Measurements from ENCODE around the gene ATF7IP. TPM values are rescaled to one million over a fixed set of nuclear protein-coding genes. Genes with fewer than 3 reads are reported as not detected.
A peak's percentile ranks its signal among the peaks of the same experiment; 100 is the strongest.

ATF7IP gene
- total RNA-seq, 1 experiment from 2014 or later = 25.4 TPM

DNA sequence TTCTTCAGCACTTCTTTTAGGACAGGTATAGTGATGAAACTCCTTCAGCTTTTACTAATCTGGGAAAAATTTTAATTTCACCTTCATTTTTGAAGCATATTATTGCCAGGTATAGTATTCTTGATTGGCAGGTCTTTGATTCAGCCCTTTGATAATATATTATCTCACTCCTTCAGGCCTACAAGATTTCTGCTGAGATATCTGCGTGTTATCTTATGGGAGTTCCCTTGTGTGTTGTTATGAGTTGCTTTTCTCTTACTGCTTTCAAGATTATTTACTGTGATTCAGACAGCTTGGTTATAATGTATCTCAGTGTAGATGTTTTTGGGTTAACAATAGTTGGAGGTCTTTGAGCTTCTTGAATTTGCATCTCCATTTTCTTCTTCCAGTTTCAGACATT is 87.4 kb downstream of the ATF7IP start:
- BruUV-seq (replicated peaks) = no TSS peak
- DNase-seq (ENCODE audit: low read depth, low spot score) = no peak
- intact Hi-C loops (cut with micrococcal nuclease; ENCODE audit: unreplicated experiment) = loop anchor here (5.0 kb wide), 1 partner anchor 216 kb away; no protein-coding TSS in a partner anchor
- Histone ChIP-seq H3K4me3 (ENCODE audit: low read depth in 2 of 2, low read length in 2 of 2) (no peak overlapping the region), H3K27ac (ENCODE audit: low read length) (no peak overlapping the region), H3K9me3 (ENCODE audit: control insufficient read depth, insufficient read depth, low read depth, low read length) (no peaks in the 10 kb centered on the region), H3K36me3 (ENCODE audit: control insufficient read depth, insufficient read depth, low read length) (peaks cover 2% of the 10 kb centered on the region; the same call in 1 of the 2 replicates), H3K4me1 (ENCODE audit: control insufficient read depth, insufficient read depth, low read length) (no peaks in the 10 kb centered on the region), H3K27me3 (ENCODE audit: control insufficient read depth, insufficient read depth, low read length) (no peaks in the 10 kb centered on the region)
- ChIA-PET POLR2A (no interaction called here), CTCF (interaction anchor here (1.1 kb wide), 1 partner anchor 215 kb away, joined by 3 read pairs; no protein-coding TSS in a partner anchor)
- no peak for ATAC-seq
- TF ChIP-seq, protein P1, sequence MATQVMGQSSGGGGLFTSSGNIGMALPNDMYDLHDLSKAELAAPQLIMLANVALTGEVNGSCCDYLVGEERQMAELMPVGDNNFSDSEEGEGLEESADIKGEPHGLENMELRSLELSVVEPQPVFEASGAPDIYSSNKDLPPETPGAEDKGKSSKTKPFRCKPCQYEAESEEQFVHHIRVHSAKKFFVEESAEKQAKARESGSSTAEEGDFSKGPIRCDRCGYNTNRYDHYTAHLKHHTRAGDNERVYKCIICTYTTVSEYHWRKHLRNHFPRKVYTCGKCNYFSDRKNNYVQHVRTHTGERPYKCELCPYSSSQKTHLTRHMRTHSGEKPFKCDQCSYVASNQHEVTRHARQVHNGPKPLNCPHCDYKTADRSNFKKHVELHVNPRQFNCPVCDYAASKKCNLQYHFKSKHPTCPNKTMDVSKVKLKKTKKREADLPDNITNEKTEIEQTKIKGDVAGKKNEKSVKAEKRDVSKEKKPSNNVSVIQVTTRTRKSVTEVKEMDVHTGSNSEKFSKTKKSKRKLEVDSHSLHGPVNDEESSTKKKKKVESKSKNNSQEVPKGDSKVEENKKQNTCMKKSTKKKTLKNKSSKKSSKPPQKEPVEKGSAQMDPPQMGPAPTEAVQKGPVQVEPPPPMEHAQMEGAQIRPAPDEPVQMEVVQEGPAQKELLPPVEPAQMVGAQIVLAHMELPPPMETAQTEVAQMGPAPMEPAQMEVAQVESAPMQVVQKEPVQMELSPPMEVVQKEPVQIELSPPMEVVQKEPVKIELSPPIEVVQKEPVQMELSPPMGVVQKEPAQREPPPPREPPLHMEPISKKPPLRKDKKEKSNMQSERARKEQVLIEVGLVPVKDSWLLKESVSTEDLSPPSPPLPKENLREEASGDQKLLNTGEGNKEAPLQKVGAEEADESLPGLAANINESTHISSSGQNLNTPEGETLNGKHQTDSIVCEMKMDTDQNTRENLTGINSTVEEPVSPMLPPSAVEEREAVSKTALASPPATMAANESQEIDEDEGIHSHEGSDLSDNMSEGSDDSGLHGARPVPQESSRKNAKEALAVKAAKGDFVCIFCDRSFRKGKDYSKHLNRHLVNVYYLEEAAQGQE (IDR thresholded peaks at IDR 0.05; ENCODE audit: insufficient read depth in 1 of 2, low read depth in 2 of 2, low read length in 1 of 2) = no peak
- TF ChIP-seq POLR2AphosphoS5 (IDR thresholded peaks at IDR 0.05; ENCODE audit: low read depth, low read length) (no peak), SIN3A (IDR thresholded peaks at IDR 0.05; ENCODE audit: borderline replicate concordance, insufficient read depth, low read depth, low read length) (no peak), TCF7L2 (IDR thresholded peaks at IDR 0.05; ENCODE audit: low read depth, low read length) (no peak)
- in situ Hi-C loops (cut with HindIII; ENCODE audit: low pct_unique_long_range_greater_than_20kb, low sequenced_read_pairs) = no loop called here

DNA sequence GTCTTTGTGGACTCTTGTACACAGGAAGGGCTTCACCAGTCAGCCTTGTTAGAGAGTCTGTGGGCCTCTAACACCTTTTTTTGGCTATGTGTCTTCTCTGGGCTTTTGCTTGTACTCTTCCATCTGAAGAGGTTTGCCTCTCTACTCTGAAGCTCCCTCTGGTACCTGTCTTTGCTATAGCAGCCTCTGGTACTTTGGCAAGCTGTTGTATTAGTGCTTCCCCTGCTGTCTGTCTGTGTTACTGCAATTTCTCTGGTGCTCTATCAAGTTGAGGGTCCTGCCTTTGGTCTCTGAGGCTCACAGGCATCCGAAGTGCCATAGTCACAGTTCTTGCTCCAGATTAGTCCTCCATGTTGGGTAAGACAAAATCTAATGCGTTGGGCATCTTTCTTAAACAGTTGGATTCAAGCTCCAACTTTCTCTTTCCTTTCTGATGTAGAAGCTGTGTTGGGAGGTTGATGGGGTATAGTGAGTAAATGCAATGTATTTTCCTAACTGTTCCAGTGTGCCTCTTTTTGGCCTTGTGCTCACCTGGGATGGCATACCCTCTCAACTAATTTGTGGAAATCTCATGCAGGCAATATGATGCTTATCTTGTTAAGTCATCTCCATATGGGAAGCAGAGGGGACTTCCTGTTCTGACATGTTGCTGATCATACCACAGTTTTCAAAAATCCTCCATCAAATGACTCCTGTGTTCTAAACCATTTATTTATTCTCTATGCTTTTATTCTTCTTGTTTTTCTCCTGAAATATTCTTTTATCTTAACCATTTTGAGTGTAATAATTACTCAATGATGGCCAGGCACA is 88.8 kb downstream of the ATF7IP start:
- Histone ChIP-seq H3K4me3 (ENCODE audit: low read depth in 2 of 2, low read length in 2 of 2) (no peak overlapping the region), H3K36me3 (ENCODE audit: control insufficient read depth, insufficient read depth, low read length) (no peaks in the 10 kb centered on the region; the same call in 1 of the 2 replicates), H3K27ac (ENCODE audit: low read length) (no peak overlapping the region), H3K9me3 (ENCODE audit: control insufficient read depth, insufficient read depth, low read depth, low read length) (no peaks in the 10 kb centered on the region), H3K27me3 (ENCODE audit: control insufficient read depth, insufficient read depth, low read length) (no peaks in the 10 kb centered on the region), H3K4me1 (ENCODE audit: control insufficient read depth, insufficient read depth, low read length) (no peaks in the 10 kb centered on the region)
- TF ChIP-seq, protein P1 (IDR thresholded peaks at IDR 0.05; ENCODE audit: insufficient read depth in 1 of 2, low read depth in 2 of 2, low read length in 1 of 2) = no peak
- TF ChIP-seq, protein P2, sequence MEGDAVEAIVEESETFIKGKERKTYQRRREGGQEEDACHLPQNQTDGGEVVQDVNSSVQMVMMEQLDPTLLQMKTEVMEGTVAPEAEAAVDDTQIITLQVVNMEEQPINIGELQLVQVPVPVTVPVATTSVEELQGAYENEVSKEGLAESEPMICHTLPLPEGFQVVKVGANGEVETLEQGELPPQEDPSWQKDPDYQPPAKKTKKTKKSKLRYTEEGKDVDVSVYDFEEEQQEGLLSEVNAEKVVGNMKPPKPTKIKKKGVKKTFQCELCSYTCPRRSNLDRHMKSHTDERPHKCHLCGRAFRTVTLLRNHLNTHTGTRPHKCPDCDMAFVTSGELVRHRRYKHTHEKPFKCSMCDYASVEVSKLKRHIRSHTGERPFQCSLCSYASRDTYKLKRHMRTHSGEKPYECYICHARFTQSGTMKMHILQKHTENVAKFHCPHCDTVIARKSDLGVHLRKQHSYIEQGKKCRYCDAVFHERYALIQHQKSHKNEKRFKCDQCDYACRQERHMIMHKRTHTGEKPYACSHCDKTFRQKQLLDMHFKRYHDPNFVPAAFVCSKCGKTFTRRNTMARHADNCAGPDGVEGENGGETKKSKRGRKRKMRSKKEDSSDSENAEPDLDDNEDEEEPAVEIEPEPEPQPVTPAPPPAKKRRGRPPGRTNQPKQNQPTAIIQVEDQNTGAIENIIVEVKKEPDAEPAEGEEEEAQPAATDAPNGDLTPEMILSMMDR (IDR thresholded peaks at IDR 0.05) = peak; percentile 86
- in situ Hi-C loops (cut with HindIII; ENCODE audit: low pct_unique_long_range_greater_than_20kb, low sequenced_read_pairs) = no loop called here
- intact Hi-C loops (cut with micrococcal nuclease; ENCODE audit: unreplicated experiment) = loop anchor here (5.0 kb wide), 1 partner anchor 217 kb away; no protein-coding TSS in a partner anchor
- no TSS peak for BruUV-seq (replicated peaks)
- ChIA-PET POLR2A (no interaction called here), CTCF (interaction anchor here (0.5 to 1.0 kb wide), 4 partner anchors 13 to 1311 kb away, joined by 3 to 9 read pairs (median 5); no protein-coding TSS in a partner anchor)
- ATAC-seq = peak; percentile 78; the same call in 1 of the 2 replicates
- DNase-seq (ENCODE audit: low read depth, low spot score) = peak; percentile 45
